Fibroblast of lung (primary cell): ENCODE measurements around the gene ANO6. TPM values are rescaled to one million over a fixed set of nuclear protein-coding genes. Genes with fewer than 3 reads are reported as not detected.
A peak's percentile ranks its signal among the peaks of the same experiment; 100 is the strongest.

Experiments
- DNase-seq, 2 donors: peaks; one replicate each; pipeline versions ENCODE4 v3.0.0 to v3.0.0-alpha.2; 2010; ENCODE audit warnings: low read depth in 2 of 2
- H2AFZ ChIP-seq: 2 replicates; pipeline ENCODE4 v1.5.1; 2012; ENCODE audit warnings: low read length, control low read depth, inconsistent platforms
- H3K27ac ChIP-seq: 2 replicates; pipeline ENCODE4 v1.5.1; 2011; ENCODE audit warnings: low read length, control low read depth; ENCODE audit not compliant: insufficient read depth
- H3K27me3 ChIP-seq: 2 replicates; pipeline ENCODE4 v1.5.1; 2011; ENCODE audit warnings: mild to moderate bottlenecking, low read length; ENCODE audit not compliant: control insufficient read depth, insufficient read depth
- H3K36me3 ChIP-seq: 2 replicates; pipeline ENCODE4 v1.5.1; 2011; ENCODE audit warnings: low read length; ENCODE audit not compliant: control insufficient read depth, insufficient read depth
- H3K4me1 ChIP-seq: 2 replicates; pipeline ENCODE4 v1.5.1; 2011; ENCODE audit warnings: low read length; ENCODE audit not compliant: control insufficient read depth, insufficient read depth; ENCODE audit errors: extremely low read depth
- H3K4me2 ChIP-seq: 2 replicates; pipeline ENCODE4 v1.5.1; 2011; ENCODE audit warnings: low read length, control low read depth; ENCODE audit not compliant: insufficient read depth; ENCODE audit errors: extremely low read depth
- H3K4me3 ChIP-seq, 4 experiments: fragments of 200-600 bp in 1 of 4; sonication (generic) in 1 of 4; replicated peaks in 1 of 4; 2 replicates each; pipeline ENCODE4 v1.5.1; 2011 to 2016; ENCODE audit warnings: low read length in 4 of 4, low read depth in 3 of 4, mild to moderate bottlenecking in 3 of 4, control low read depth in 2 of 4, inconsistent platforms in 1 of 4, mixed read lengths in 1 of 4; ENCODE audit not compliant: insufficient read depth in 1 of 4; ENCODE audit errors: control extremely low read depth in 1 of 4
- H3K79me2 ChIP-seq: 2 replicates; pipeline ENCODE4 v1.5.1; 2012; ENCODE audit warnings: mild to moderate bottlenecking, low read length, inconsistent platforms; ENCODE audit not compliant: control insufficient read depth, insufficient read depth
- H3K9ac ChIP-seq: 2 replicates; pipeline ENCODE4 v1.5.1; 2011; ENCODE audit warnings: mild to moderate bottlenecking, low read length, control low read depth; ENCODE audit not compliant: insufficient read depth
- H3K9me3 ChIP-seq: 2 replicates; pipeline ENCODE4 v1.5.1; 2012; ENCODE audit warnings: low read depth, low read length; ENCODE audit not compliant: control insufficient read depth, insufficient read depth
- H4K20me1 ChIP-seq: 2 replicates; pipeline ENCODE4 v1.5.1; 2011; ENCODE audit warnings: low read length; ENCODE audit not compliant: control insufficient read depth, insufficient read depth; ENCODE audit errors: extremely low read depth
- EZH2 ChIP-seq: IDR thresholded peaks from 2 replicates; pipeline ENCODE4 v1.5.1; 2012; ENCODE audit warnings: low read length, control low read depth, mild to moderate bottlenecking; ENCODE audit errors: missing control alignments
- polyA plus RNA-seq, 2 donors: library from polyadenylated mRNA; depleted of rRNA in 1 of 2; stranded (reverse) in 1 of 2; unstranded in 1 of 2; fragments of >200 nt; gene quantifications; 2 replicates each; pipeline ENCODE4 v1.2.1, GENCODE V29; 2011 to 2012; ENCODE audit warnings: missing spikeins in 1 of 2
- total RNA-seq: library from RNA; depleted of rRNA; stranded (reverse); fragments of >200 nt; gene quantifications from 2 replicates; pipeline ENCODE4 v1.2.1, GENCODE V29; 2014
- TF ChIP-seq, protein P1 (sequence below), 2 donors: IDR thresholded peaks in 1 of 2; conservative IDR thresholded peaks in 1 of 2; 1 replicate in 1 of 2; 2 replicates in 1 of 2; pipeline ENCODE4 v1.5.1; 2011 to 2012; ENCODE audit warnings: low read length in 2 of 2, control low read depth in 1 of 2, inconsistent platforms in 1 of 2, low read depth in 1 of 2, mild to moderate bottlenecking in 1 of 2

ANO6 gene
- total and polyA plus RNA-seq, 2 donors (not counting 1 experiment from before 2014, with no cell fraction given) = 59.1 to 69.1 TPM

DNA sequence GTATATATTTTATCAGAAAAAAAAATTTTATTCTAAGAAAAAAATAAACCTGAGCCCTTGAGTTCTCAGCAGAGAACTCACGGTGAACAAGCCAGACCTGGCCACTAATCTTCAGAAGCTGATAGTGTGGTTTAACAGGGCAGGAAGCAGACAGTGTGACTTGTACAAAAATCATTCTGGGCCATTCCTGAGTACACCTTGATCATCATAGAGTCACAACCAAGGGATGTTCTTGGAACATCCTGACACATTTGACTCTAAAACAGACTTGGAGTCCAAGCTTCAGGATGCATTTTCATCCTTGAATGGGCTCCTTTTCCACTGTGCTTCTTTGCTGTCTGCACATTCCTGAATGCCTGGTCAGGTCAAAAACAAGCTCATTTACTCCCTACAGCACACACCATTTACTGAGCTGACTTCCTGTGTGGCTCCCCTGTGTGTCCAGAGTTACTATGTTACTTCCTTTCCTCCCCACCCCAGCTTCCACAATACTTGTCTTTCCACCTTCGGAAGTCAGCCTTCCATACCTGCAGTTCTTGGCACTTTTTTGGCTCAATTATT lies 112.0 kb downstream of the ANO6 start:
- no peak overlapping the region for H3K4me2 ChIP-seq
- DNase-seq = peak in 1 of 2 donors; percentile 48

DNA sequence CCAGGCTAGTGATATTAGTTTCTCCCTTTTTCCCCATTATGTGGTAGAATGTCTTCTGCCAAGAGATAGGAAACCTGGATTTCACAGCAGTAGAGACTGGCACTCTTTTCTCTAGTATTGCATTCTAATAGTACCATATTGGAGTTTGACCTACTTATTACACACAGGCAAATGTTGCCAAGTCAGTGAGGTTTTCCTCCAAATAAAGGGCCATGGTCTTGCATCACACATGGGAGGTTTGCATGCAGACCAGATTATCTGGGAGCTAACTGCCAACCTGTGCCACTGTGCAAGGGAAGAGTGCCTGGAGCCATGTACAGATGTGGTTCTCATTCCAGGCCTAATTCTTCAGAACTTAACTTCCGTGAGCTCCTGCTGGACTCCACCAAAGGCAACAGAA lies 113.3 kb downstream of the ANO6 start:
- Histone ChIP-seq H3K27me3 (no peaks in the 10 kb centered on the region), H2AFZ (no peak overlapping the region), H3K27ac (no peak overlapping the region), H4K20me1 (no peaks in the 10 kb centered on the region), H3K4me1 (peaks cover 2% of the 10 kb centered on the region), H3K79me2 (no peaks in the 10 kb centered on the region), H3K4me2 (no peak overlapping the region), H3K9ac (no peak overlapping the region), H3K36me3 (no peaks in the 10 kb centered on the region), H3K9me3 (no peaks in the 10 kb centered on the region), H3K4me3 (no peak overlapping the region)
- TF ChIP-seq, protein P1, sequence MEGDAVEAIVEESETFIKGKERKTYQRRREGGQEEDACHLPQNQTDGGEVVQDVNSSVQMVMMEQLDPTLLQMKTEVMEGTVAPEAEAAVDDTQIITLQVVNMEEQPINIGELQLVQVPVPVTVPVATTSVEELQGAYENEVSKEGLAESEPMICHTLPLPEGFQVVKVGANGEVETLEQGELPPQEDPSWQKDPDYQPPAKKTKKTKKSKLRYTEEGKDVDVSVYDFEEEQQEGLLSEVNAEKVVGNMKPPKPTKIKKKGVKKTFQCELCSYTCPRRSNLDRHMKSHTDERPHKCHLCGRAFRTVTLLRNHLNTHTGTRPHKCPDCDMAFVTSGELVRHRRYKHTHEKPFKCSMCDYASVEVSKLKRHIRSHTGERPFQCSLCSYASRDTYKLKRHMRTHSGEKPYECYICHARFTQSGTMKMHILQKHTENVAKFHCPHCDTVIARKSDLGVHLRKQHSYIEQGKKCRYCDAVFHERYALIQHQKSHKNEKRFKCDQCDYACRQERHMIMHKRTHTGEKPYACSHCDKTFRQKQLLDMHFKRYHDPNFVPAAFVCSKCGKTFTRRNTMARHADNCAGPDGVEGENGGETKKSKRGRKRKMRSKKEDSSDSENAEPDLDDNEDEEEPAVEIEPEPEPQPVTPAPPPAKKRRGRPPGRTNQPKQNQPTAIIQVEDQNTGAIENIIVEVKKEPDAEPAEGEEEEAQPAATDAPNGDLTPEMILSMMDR (conservative IDR thresholded peaks at IDR 0.05 in 1 of 2, IDR thresholded peaks at IDR 0.05 in 1 of 2; ENCODE audit: low read depth in 1 of 2, low read length in 2 of 2) = no peak
- TF ChIP-seq EZH2 = no peak
- DNase-seq = peak in 1 of 2 donors; percentile 52

More for the DNA sequence above, 112.0 kb downstream of the ANO6 start:
- Histone ChIP-seq H3K27ac (no peak overlapping the region), H4K20me1 (no peaks in the 10 kb centered on the region), H3K27me3 (no peaks in the 10 kb centered on the region), H3K4me3 (no peak overlapping the region), H3K36me3 (no peaks in the 10 kb centered on the region), H3K9ac (no peak overlapping the region), H3K4me1 (peaks cover 2% of the 10 kb centered on the region), H2AFZ (no peak overlapping the region), H3K79me2 (no peaks in the 10 kb centered on the region), H3K9me3 (no peaks in the 10 kb centered on the region)
- TF ChIP-seq, protein P1 (conservative IDR thresholded peaks at IDR 0.05 in 1 of 2, IDR thresholded peaks at IDR 0.05 in 1 of 2; ENCODE audit: low read depth in 1 of 2, low read length in 2 of 2) = no peak
- no peak for TF ChIP-seq EZH2

DNA sequence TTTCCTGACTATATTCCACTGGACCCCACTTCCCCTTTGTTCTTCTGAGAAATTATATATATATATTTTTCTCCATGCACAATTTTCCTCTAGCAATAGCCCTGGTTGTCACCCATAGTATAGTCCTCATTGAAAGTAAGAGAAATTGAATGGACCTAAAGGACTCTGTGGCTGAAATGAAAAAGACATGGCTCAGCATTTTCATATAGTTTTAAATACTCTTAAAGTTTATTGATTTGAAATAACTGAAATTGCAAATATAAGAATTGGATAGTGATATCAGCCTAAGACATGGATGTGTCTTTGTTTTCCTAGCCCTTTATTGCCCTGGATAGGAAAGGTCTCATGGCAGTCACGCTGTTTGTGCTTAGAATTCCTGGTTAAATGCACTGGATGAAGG lies 113.8 kb downstream of the ANO6 start:
- Histone ChIP-seq H3K4me3 (no peak overlapping the region), H3K79me2 (no peaks in the 10 kb centered on the region), H3K4me2 (no peak overlapping the region), H3K9ac (no peak overlapping the region), H3K4me1 (peaks cover 2% of the 10 kb centered on the region), H3K27me3 (no peaks in the 10 kb centered on the region), H3K9me3 (no peaks in the 10 kb centered on the region), H3K27ac (no peak overlapping the region), H4K20me1 (no peaks in the 10 kb centered on the region), H3K36me3 (no peaks in the 10 kb centered on the region), H2AFZ (no peak overlapping the region)
- DNase-seq = no peak
- no peak for TF ChIP-seq EZH2
- TF ChIP-seq, protein P1 (conservative IDR thresholded peaks at IDR 0.05 in 1 of 2, IDR thresholded peaks at IDR 0.05 in 1 of 2; ENCODE audit: low read depth in 1 of 2, low read length in 2 of 2) = no peak
